Mammary epithelial cell (primary cell): ENCODE results near the gene TMEM167B.

Experiments
- CTCF ChIP-seq, 2 donors: IDR thresholded peaks in 1 of 2; conservative IDR thresholded peaks in 1 of 2; 2 replicates each; pipeline ENCODE4 v1.5.1; 2011 to 2012; ENCODE audit warnings: inconsistent platforms in 2 of 2, low read length in 2 of 2, mild to moderate bottlenecking in 2 of 2, control low read depth in 1 of 2, low read depth in 1 of 2; ENCODE audit not compliant: insufficient read depth in 1 of 2; ENCODE audit errors: extremely low read depth in 1 of 2
- EZH2 ChIP-seq: IDR thresholded peaks from 2 replicates; pipeline ENCODE4 v1.6.1; 2012; ENCODE audit warnings: low read length, inconsistent platforms, borderline replicate concordance

DNA sequence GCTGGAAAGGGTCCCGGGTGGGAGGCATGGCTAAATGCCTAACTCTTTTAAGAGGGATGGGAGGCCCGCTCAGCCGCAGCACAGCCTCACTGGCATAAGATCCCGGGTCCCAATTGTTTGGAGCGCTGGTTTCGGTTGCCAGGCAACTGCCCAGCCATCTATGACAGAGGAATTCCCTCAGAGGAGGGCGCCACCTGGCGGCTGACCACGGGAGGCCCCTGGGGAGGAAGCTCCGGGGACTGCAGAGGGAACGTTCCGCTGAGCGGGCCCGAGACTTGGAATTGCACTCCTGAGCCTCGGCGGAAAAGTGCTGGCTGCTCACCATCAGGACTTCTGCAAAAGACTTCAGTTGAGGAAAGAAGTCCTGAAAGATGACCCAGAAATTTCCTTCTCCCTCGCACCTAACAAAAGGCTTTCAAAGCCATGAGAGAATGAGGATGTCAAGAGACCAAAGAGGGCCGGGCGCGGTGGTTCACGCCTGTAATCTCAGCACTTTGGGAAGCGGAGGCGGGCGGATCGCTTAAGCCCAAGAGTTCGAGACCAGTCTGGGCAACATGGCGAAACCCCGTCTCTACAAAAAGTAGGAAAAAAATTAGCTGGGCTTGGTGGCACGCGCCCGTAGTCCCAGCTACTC, 22.2 kb downstream of the TMEM167B start:
- TF ChIP-seq CTCF (conservative IDR thresholded peaks at IDR 0.05 in 1 of 2, IDR thresholded peaks at IDR 0.05 in 1 of 2; ENCODE audit: extremely low read depth in 1 of 2, insufficient read depth in 1 of 2, low read depth in 1 of 2, low read length in 2 of 2) (peak; percentile 95 to 99), EZH2 (no peak)
